NCI-H446 treated with DMSO at 0.1 percent for 48 hours (cell line): ENCODE measurements around the gene LPIN3.

ENCODE experiments used
- DNase-seq: peaks from one replicate; lab custom pipeline; 2025; lab: John Stamatoyannopoulos, UW

Gene LPIN3

GRCh38 chr20:41349943-41350342, 9.3 kb downstream of the LPIN3 start:
- DNase-seq = no peak

GRCh38 chr20:41350408-41350962, 9.9 kb downstream of the LPIN3 start:
- DNase-seq = no peak

DNA sequence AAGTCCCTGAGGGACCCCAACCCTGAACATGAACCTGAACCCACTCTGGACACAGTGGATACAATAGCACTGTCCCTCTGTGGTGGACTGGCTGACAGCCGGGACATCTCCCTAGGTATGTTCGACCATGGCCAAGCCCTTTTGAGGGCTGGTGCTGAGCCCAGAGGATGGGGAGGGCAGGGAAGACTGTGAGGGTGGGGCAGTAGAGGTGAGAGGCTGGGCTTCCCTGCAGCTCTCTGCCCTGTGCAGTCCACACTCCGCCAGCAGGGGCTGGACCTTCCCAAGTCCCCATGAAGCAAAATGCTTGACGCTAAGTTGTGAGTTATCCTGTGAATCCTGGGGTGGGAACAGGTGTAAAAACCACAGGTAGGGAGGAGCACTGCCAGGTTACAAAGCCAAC, 11.5 kb downstream of the LPIN3 start:
- DNase-seq = no peak

- DNase-seq = no peak
Measured at GRCh38 chr20:41352666-41353065, 12.0 kb downstream of the LPIN3 start.

DNA sequence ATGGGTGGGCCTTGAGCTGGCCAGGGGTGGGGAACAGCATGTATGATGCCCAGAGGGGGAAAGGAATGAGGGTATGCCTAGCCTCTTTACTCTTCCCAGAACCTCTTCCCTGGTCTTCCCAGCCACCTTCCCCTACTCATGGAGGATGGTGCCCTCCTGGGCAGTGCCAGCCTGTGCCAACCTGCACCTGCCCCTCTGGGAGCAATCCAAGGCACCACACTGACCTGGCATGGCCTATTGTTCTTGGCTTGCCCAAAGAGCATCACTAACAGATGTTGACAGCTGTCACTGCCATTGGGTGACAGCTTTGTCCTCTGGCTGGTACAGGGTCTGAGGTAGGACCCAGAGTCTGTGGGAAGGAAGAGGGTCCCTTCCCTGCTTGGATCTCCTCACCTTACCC, 12.9 kb downstream of the LPIN3 start:
- DNase-seq = no peak

GRCh38 chr20:41355192-41355591, 14.6 kb downstream of the LPIN3 start:
- no peak for DNase-seq

DNA sequence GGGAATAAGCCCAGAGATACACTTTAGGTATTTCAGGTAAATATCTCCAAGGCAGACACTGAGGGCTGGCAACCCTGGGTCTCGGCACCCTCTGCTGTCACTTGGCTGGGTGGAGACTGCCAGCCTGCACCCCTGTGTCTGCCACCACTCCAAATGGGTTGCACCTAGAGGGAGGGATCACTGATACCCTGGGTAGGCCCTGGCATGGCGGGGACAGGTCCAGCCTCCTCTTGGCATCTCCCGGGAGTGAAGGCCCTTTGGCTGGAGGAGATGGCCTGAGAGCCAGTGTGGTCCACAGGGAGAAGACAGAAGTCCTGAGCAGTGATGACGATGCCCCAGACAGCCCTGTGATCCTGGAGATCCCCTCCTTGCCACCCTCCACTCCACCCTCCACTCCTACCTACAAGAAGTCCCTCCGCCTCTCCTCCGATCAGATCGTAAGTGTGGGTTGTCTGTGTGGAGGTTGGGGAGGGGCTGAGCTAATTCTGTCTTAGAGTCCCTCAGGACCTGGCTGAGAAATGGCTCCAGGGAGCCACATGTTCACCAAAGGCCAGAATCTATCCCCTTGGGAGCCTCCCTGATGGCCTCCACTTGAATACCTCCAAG, 15.1 kb downstream of the LPIN3 start:
- DNase-seq = no peak

DNA sequence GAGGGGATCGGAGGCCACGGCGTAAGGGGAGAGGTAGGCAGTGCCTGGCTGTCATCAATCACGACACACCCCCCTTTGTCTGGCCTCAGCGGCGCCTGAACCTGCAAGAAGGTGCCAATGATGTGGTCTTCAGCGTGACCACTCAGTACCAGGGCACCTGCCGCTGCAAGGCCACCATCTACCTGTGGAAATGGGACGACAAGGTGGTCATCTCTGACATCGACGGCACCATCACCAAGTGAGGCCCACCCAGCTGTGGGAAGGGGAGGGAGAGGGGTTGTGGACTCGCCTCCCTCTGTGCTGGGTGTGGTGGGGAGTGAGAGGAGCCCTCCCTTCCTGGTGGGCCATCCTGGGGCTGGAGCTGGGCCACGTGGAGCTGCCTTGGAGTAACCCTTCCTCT, 16.3 kb downstream of the LPIN3 start:
- no peak for DNase-seq

DNA sequence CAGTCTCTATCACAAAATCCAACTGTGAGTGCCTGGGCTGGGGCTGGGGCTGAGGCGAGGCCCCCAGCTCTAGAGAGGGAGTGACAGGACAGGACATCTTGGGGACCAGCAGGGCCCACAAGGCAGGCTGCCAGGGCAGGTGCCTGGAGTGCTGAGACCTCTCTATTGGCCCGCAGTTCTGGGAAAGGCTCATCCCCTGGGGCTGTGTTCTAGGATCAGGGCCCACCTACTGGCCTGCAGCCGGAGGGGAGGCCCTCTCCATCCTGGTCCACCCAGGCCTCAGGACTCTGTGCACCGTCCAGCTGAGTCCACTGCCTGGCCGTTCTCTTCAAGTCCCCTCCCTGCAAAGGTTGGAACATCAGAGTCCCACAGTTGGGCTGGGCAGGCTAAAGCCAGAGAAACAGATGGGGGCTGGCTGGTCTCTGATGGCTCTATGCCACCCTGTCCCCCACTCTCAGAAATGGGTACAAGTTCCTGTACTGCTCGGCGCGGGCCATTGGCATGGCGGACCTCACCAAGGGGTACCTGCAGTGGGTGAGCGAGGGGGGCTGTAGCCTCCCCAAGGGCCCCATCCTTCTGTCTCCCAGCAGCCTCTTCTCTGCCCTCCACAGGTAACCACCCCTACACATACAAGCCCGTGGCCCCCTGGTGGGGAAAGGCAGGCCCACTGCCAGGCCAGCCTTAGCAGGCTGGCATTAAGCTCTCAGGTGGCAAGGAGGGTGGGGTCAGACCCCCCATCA, 17.0 kb downstream of the LPIN3 start:
- DNase-seq = no peak

- no peak for DNase-seq
Measured at GRCh38 chr20:41358230-41358629, 17.6 kb downstream of the LPIN3 start.

- DNase-seq = no peak
Measured at GRCh38 chr20:41358717-41359116, 18.1 kb downstream of the LPIN3 start.

GRCh38 chr20:41359541-41360011, 19.0 kb downstream of the LPIN3 start:
- DNase-seq = no peak

GRCh38 chr20:41360831-41361756, 20.5 kb downstream of the LPIN3 start:
- DNase-seq = no peak

DNA sequence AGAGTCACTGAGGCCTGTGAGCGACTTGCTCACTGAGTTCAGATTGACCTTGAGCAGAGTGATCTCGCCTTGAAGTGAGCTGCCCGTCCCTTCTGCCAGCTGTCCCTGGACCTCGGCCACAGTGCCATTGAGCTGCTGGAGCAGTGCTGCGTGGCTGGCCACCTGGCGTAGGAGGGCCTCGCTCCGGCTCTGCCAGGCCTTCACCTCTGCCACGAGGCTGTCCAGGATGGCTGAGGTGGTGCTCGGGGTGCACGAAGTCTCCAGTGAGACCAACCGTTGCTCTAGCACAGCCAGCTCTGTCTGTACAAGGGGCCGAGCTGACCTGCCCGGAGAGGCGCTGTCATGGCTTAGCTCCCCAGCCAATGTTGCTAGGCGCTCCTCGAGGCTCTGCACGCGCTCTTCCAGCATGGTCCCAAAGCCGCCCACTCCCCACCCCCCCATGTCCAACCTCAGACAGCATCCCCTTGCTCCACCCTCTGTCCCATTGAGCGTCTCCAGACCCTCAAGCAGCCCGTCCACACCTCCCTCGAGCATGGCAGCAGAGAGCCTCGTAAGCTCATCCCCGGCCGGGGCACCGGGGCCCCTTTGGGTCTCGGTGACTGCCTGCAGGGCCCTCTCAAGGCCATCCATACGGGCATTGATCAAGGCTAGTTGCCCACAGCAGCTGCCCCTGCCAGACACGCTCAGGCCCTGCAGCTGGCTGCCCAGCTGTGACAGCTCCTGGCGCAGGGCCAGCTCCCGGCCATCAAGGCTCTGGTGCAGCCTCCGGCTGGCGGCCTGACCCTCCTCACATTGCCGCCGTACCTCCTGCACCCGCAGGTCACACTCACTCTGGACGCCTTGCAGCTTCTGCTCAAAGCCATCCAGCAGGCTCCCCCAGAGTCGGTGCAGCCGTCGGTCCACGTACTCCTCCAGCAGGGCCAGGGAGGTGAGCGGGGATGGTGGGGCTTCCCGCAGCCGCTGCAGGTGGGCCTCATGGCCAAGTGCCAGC, 21.4 kb downstream of the LPIN3 start:
- DNase-seq = no peak

DNA sequence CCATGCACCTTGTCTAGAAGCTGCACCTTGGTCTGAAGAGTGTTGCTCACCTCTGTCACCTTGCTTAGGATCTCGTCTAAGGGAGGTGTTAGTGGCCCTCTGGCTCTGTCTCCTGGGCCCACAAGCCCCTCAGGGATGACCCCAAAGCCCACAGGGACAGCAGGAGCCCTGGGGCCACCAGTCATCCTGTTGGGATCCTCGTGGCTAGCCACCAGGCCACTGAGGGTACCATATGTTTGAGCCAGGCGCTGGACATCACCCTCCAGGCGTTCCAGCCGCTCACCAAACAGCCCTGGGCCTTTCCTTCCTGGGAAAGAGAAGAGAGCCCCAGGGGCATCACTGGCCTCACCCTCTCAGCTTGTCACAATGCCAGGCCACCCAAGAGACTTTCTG, 22.1 kb downstream of the LPIN3 start:
- DNase-seq = no peak

DNA sequence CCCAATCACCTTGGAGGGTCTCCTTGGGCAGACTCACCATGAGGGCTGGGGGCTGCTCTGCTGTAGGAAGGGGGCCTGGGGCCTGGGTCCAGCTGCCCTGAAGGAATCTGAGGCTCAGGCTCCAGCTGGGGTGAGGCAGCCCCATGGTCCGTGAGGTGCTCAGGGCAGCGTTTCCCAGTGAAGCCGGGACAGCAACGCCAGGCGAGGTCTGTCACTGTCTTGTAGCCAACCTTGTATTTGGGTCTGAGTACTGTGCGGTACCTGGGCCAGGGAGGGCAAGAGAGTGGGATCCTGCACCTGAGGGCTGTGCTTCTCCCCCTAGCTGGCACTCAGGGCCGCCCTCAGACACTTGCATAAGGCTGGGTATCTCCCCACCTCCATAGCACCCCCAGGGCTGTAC, 23.0 kb downstream of the LPIN3 start:
- no peak for DNase-seq

DNA sequence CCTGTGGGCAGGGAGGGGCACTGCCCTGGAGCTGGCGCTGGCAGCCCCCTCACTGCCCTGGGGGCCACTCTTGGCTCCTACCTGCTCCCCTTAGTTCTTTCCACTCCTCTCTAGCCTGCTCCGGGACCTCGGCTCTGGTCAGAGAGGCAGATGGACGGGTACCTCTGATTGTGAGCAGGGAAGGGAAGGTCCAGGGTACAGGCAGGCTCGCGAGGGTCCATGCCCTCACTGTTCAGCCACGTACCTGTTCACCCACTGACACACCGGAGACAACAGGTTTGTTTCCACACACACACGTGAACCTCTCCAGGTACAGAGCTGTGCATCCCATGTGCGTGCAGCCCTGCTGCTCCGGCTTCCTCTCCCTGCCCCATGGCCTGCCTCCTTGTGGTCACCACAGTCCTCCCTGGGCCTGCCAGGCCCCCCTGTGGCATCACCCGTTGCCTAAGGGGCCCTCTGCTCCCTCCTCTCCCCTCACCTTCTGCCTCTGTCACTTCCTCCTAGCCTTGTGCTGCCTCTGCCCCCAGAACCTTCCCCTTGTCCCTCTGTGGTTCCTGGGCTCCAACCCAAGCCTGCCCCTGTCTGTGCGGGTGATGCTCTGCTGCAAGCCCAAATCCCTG, 23.7 kb downstream of the LPIN3 start:
- no peak for DNase-seq

DNA sequence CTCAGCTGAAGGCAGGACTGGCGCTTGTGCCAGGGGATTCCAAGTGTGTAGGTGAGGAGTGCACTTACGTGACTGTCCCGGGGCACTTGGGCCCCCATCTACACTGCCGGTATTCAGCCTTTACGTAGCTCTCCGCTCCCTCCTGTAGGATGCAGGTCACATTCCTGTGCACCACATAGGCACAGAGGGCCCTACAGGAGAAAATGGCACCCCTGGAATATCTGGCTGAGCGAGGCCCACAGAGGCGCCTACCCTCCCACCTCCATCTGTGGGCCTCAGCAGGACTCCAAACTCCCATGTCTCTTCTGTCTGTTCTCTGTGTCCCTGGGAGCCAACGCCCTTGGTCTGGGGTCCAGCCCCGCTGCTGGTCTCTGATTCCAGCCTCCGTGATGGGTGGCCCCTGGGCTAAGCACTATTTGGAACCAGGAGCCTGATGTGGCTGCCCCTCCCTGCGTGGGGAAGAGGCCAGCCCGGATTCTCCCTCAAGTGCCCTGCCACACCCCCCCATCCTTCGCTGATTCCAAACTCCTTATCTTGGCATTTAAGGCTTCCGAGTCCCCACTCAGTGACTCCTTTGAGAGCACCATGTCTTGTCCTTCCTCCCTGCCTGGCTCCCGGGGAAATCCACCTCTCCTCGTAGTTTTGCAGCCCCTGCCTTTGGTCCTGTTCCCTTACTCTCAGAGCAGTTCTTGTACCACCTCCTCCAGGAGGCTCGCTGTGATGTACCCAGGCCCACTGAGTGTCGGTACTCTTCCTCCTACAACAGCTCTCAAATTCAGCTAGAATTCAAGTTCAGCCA, 24.5 kb downstream of the LPIN3 start:
- DNase-seq = no peak

DNA sequence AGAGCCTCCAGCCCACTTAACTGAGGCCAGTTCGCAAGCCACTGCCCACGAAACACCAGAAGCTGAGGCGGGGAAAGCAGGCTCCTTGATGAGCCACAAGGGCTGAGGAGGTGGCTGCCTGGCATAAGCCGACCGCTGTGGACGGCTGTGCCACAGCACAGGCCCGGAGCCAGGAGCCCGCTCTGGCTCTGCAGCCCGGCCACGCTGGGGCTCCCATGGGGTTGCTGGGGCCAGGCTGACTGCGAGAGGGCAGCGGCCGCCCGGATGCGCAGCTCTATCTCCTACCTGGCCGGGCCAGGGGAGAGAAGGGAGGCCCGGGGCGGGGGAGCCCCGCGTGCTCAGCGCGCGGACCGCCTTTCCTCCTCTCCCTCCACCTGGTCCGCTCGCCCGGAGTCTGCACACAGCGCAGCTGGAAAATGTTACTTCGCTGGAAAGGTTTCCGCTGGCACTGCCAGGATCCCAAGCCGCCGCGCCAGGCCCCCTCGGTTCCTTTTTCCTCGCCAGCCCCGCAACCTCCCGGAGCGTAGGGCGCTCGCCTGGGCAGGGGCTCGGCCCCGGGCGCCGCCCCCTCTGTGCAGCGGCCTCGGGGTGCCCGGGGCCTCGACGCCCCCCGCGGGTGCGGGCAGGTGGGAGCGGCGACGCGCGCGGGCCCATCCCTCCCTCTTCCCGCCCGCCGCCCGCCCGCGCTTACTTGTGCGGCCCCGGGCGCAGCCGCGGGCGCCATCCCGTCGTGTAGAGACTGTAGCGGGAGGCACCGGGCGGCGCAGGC, 25.3 kb downstream of the LPIN3 start:
- no peak for DNase-seq
